Activated naive CD8-positive, alpha-beta T cell treated with anti-CD3 and anti-CD28 coated beads, Interleukin-2, amount 50 U/mL, for 16 hours (primary cell): ENCODE measurements around the gene ELK4.
"Not testable (repeated sequence)": the region's sequence is repeated elsewhere in the genome, so short reads cannot be mapped to it uniquely, and the experiment has no call there.

Experiments used
- DNase-seq: peaks from one replicate; pipeline ENCODE4 v3.0.0-alpha.2; 2020; ENCODE audit warnings: low read depth, low spot score

The ELK4 gene

GRCh38 chr1:205664399-205665017, 32.7 kb upstream of the ELK4 start:
- no peak for DNase-seq

GRCh38 chr1:205663286-205663936, 31.6 kb upstream of the ELK4 start:
- no peak for DNase-seq

GRCh38 chr1:205662791-205663190, 31.0 kb upstream of the ELK4 start:
- DNase-seq = no peak

- no peak for DNase-seq
Observed at GRCh38 chr1:205662135-205662738, 30.4 kb upstream of the ELK4 start.

GRCh38 chr1:205661429-205662134, 29.8 kb upstream of the ELK4 start:
- no peak for DNase-seq

- no peak for DNase-seq
Observed at GRCh38 chr1:205660361-205660760, 28.6 kb upstream of the ELK4 start.

- peak; percentile 50 for DNase-seq
Observed at GRCh38 chr1:205658943-205659581, 27.3 kb upstream of the ELK4 start.

GRCh38 chr1:205656236-205656635, 24.4 kb upstream of the ELK4 start:
- DNase-seq = no peak

- DNase-seq = no peak
Observed at GRCh38 chr1:205652984-205653383, 21.2 kb upstream of the ELK4 start.

- no peak for DNase-seq
Observed at GRCh38 chr1:205650241-205650640, 18.4 kb upstream of the ELK4 start.

GRCh38 chr1:205645519-205645918, 13.7 kb upstream of the ELK4 start:
- DNase-seq = no peak

- no peak for DNase-seq
Observed at GRCh38 chr1:205642679-205643307, 11.0 kb upstream of the ELK4 start.

- no peak for DNase-seq
Observed at GRCh38 chr1:205639567-205639966, 7.8 kb upstream of the ELK4 start.

- DNase-seq = no peak
Observed at GRCh38 chr1:205637854-205638468, 6.2 kb upstream of the ELK4 start.

- DNase-seq = no peak
Observed at GRCh38 chr1:205636732-205637131, 4.9 kb upstream of the ELK4 start.

GRCh38 chr1:205636138-205636530, 4.3 kb upstream of the ELK4 start:
- not testable (repeated sequence) for DNase-seq

- no peak for DNase-seq
Observed at GRCh38 chr1:205633421-205633976, 1.7 kb upstream of the ELK4 start.

GRCh38 chr1:205632669-205633169, 908 bp upstream of the ELK4 start:
- DNase-seq = no peak

GRCh38 chr1:205631010-205631767, 622 bp downstream of the ELK4 start:
- DNase-seq = peak; percentile 70

- DNase-seq = no peak
Observed at GRCh38 chr1:205630651-205631009, 1.2 kb downstream of the ELK4 start.
